ENCODE measurements around the gene FAM210B. TPM values are rescaled to one million over a fixed set of nuclear protein-coding genes. Genes with fewer than 3 reads are reported as not detected.

The FAM210B gene
- total and polyA plus RNA-seq, 2 donors (not counting 1 experiment from before 2014, with no cell fraction given) = 90.6 to 120 TPM

Other genes with a start within 250 kb of the FAM210B start
- not detected in 2 replicates for gene MC3R, start 110.2 kb upstream of the FAM210B start, total RNA-seq
- not detected in 2 replicates for gene MC3R, start 110.2 kb upstream of the FAM210B start, polyA plus RNA-seq
- 4.9 and 27.7 TPM in 2 replicates for gene AURKA, start 33.2 kb downstream of the FAM210B start, total RNA-seq
- 32.7 and 89.3 TPM in 2 replicates for gene AURKA, start 33.2 kb downstream of the FAM210B start, polyA plus RNA-seq
- gene CSTF1, start 33.7 kb downstream of the FAM210B start, total RNA-seq = 28.8 and 31.2 TPM in 2 replicates
- 55.2 and 68.6 TPM in 2 replicates for gene CSTF1, start 33.7 kb downstream of the FAM210B start, polyA plus RNA-seq
- gene CASS4, start 53.3 kb downstream of the FAM210B start, total RNA-seq = 14.9 and 17.7 TPM in 2 replicates
- 63.7 and 65.8 TPM in 2 replicates for gene CASS4, start 53.3 kb downstream of the FAM210B start, polyA plus RNA-seq
- 86.3 and 100 TPM in 2 replicates for gene RTF2, start 109.7 kb downstream of the FAM210B start, total RNA-seq
- gene RTF2, start 109.7 kb downstream of the FAM210B start, polyA plus RNA-seq = 107 and 117 TPM in 2 replicates
- gene FAM209A, start 165.8 kb downstream of the FAM210B start, total RNA-seq = not detected in 2 replicates
- gene FAM209A, start 165.8 kb downstream of the FAM210B start, polyA plus RNA-seq = 0.07 TPM in 1 of 2 replicates, not detected in the other
- not detected in 2 replicates for gene FAM209B, start 174.3 kb downstream of the FAM210B start, total RNA-seq
- 0.17 and 0.18 TPM in 2 replicates for gene FAM209B, start 174.3 kb downstream of the FAM210B start, polyA plus RNA-seq